HG03457 (cell line): Measurements from ENCODE around the gene ST3GAL4.

Source experiments
- ATAC-seq: cut with Tn5 transposase; IDR thresholded peaks from one replicate; pipeline ENCODE4 v1.9.1; 2021; ENCODE audit warnings: moderate number of reproducible peaks; ENCODE audit not compliant: unreplicated experiment

The ST3GAL4 gene

GRCh38 chr11:126329644-126330211, 25.8 kb upstream of the ST3GAL4 start:
- no peak for ATAC-seq

- no peak for ATAC-seq
These were observed 24.2 kb upstream of the ST3GAL4 start for GRCh38 chr11:126331286-126331685.

GRCh38 chr11:126332221-126332711, 23.2 kb upstream of the ST3GAL4 start:
- ATAC-seq, result no peak

DNA sequence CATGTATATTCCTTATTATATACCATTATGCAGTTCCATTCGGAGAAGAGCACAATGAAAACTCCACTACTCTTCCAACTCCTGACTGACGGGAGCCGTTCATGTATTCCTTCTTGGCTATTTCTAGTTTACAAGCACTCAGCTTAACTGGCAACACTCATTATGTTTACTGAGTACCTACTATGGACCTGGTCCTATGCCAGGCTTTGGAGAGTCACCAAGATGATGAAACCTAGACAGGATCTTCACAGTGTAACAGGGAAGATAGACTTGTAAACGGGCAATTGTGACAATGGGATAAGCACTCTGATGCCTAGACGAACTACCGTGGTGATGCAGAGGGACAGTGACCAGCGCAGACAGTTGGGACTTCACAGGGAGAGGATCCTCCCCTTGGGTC, 22.3 kb upstream of the ST3GAL4 start:
- no peak for ATAC-seq

GRCh38 chr11:126334659-126335462, 20.6 kb upstream of the ST3GAL4 start:
- no peak for ATAC-seq

- ATAC-seq, result no peak
These were observed 20.1 kb upstream of the ST3GAL4 start for GRCh38 chr11:126335463-126335760.

DNA sequence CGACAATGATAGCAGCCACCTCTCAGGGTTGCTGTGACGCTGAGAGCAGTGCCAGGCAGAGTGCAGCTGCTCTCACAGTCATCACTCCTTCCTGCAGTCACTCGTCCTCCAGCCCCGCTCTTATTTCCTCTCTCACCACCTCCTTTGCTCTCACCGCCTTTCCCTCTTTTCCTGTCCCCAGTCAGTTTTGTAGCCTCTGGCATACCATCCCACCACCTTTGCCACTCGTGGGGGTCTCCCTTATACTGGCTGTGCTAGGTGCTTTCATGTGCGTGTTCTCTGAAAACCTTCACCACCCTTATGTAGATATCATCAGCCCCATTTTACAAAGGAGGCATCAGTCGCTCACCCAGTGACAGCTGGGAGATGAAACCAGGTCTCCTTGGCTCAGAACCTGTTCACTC, 19.3 kb upstream of the ST3GAL4 start:
- no peak for ATAC-seq

- ATAC-seq, result no peak
These were observed 18.8 kb upstream of the ST3GAL4 start for GRCh38 chr11:126336671-126337101.

- no peak for ATAC-seq
These were observed 18.4 kb upstream of the ST3GAL4 start for GRCh38 chr11:126337126-126337473.

DNA sequence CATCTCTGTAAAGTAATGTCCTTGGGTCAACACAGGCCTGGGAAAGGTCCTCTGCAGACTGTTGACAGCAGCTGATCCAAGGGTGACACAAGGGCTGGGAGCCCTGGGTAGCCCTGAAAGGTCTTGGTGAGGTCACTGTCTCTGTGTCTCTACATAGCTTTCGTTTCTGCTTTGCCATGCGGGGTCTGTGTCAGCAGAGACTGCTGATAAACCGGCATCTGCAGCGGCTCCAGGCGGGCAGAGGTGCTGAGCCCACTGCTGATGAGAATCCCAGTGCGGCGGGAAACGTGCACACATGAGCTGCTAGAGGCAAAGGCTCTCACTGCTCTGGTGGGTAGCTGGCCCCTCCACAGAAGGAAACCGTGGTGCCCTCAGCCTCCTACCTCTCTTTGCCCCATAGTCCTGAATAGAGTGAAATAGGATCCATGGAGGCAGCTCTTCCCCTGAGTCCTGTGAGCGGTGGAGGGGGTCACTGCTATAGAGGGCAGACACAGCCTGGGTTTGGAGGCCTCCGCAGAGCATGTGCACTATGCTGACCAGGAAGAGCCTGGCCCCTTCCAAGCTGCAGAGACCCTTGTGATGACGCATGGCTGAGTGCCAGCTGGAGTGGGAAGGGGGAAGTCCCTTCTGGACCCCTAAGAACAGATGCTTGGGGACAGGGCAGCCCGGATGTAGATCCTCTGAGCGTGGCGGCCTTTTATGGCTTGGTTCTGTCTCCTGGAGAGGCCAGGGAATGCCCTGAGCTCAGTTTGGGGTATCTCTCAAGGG, 17.8 kb upstream of the ST3GAL4 start:
- ATAC-seq, result no peak

- ATAC-seq, result no peak
These were observed 17.0 kb upstream of the ST3GAL4 start for GRCh38 chr11:126338346-126339055.

DNA sequence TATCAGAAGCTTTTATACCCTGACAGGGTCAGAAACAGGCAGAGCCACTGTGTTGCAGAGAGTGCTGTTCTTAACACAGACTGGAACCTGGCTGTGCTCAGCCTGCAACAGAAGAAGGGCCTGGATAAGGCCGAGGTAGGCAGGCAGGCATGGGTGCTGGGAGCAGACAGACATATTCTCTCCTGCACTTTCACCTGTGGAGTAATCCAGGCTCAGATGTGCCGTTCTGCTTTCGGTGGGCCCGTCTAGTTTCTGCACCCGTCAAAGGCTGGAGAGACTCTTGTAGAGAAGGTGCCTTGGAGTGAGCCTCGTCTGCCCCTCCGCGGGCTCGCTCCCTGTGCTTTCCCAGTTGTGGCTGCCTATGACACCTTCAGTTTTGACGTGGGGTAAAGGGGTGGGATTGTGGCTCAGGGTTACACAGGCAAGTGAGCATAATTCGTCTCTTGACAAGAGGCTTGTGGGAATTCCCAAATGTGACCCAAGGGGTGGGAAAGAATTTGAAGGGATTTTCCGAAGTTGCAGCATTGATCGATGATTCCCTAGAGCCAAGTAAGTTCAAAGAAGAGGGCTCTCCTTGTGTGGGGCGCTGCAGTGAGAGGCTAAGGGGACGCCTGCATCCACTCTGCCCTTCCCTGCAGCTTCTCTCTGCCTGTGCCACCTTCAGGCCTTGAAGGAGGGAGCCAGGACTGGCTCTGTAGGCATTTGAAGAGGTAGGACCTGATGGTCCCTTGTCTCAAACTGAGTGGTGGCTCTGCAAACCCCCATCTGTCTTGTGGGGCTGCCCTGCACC, 16.2 kb upstream of the ST3GAL4 start:
- no peak for ATAC-seq

- no peak for ATAC-seq
These were observed 15.5 kb upstream of the ST3GAL4 start for GRCh38 chr11:126339863-126340434.

- no peak for ATAC-seq
These were observed 14.4 kb upstream of the ST3GAL4 start for GRCh38 chr11:126340960-126341606.

DNA sequence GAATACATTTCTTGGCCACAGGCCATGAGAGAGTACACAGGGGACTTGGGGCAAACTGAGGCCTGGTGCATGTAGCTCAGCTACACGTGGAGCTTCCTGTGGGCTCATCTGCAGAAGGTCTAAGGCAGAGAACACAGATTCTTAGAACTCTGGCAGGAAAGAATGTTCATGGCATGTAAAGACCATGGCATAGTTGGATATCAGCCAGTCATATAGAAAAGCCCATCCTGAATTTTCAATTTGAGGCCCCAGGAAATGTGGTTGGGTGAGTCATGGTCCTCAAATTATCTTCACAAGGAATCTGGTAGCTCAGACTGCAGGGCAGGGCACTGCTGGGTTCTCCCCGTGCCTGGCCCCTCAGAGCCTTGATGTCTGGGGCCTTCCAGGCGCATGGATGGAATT, 13.7 kb upstream of the ST3GAL4 start:
- no peak for ATAC-seq

DNA sequence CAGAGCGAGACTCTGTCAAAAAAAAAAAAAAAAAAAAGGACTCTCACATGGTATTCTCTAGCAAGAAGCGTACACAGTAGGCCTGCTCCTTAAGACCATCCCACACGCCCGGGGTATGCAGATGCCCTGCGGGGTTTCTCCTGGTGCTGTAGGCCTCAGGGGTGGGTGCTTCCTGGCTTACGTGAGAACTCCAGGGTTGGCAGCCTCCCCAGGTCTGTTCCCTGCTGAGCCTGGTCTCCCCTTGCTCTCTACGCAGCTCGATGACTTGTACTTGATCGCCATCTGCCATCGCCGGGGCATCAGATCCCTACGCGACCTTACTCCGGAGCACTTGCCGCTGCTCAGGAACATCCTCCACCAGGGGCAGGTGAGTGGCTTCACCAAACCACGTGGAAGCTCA, 12.4 kb upstream of the ST3GAL4 start:
- ATAC-seq, result no peak

DNA sequence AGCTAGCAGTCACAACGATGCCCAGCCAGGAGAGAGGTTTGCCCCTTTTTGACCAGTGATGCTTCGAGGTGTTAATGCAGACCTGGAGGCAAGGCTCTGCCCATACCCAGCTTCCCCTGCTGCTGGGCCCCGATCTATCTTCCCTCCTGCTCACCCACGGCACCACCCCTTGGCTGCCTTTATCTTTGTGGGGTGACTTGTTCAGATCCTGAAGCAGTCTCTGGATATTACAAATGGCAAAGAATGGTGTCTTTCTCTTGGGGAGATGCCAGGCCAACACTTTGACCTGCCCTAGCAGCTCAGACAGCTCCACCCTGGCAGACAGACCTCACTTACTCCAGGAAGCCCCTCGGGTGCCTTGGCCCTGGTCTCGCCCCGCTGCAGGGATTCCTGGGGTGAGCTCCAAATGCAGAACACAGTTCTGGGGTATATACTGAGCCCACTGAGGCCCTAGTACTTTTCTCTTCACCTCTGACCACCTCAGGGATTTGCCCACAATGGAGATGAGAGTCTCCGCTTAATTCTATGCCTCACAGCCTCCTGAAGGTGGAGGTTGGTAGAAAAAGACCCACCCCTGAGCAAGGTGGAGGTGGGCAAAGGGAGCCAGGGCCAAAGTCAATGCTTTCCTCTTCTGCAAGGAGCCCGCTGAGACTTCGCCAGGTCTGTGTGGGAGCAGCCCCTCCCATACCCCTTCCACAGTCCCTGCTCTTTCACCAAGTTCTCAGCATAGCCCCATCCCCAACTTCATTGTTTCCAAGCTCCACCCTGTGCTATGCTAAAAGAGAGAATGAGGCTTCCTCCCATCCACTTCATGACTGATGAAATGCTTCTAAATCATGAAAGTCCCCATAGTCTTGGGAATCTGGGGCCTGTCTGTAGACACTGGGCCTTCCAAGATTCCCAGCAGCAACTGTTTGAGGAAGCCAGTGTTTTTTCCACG, 11.1 kb upstream of the ST3GAL4 start:
- no peak for ATAC-seq

DNA sequence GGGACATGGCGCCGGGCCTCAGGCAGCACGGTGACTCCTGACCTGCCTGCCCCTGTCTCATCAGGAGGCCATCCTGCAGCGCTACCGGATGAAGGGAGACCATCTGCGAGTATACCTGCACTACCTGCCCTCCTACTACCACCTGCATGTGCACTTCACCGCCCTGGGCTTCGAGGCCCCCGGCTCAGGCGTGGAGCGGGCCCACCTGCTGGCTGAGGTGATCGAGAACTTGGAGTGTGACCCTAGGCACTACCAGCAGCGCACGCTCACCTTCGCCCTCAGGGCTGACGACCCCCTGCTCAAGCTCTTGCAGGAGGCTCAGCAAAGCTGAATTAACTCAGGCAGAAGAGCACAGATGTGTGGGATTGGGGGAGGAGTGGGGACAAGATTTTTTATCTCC, 10.2 kb upstream of the ST3GAL4 start:
- no peak for ATAC-seq
